Fibroblast of villous mesenchyme (primary cell): ENCODE data around the gene CACNB3. TPM values are rescaled to one million over a fixed set of nuclear protein-coding genes. Genes with fewer than 3 reads are reported as not detected.
"Not testable (repeated sequence)": the region's sequence is repeated elsewhere in the genome, so short reads cannot be mapped to it uniquely, and the experiment has no call there.

ENCODE experiments used
- DNase-seq: peaks from one replicate; pipeline ENCODE4 v3.0.0-alpha.2; 2010; ENCODE audit warnings: low read depth
- H3K4me3 ChIP-seq: 2 replicates; pipeline ENCODE4 v1.5.1; 2011; ENCODE audit warnings: low read depth, mild to moderate bottlenecking, low read length
- CTCF ChIP-seq: IDR thresholded peaks from 2 replicates; pipeline ENCODE4 v1.5.1; 2012; ENCODE audit warnings: low read depth, mild to moderate bottlenecking, low read length; ENCODE audit not compliant: insufficient read depth
- total RNA-seq: library from RNA; depleted of rRNA; stranded (reverse); fragments of >200 nt; gene quantifications from 2 replicates; pipeline ENCODE4 v1.2.3, GENCODE V29; 2012

CACNB3 gene
- total RNA-seq, 1 donor = 29.8 TPM

- DNase-seq = no peak
- no peak for TF ChIP-seq CTCF
- no peak overlapping the region for H3K4me3 ChIP-seq
Measured at GRCh38 chr12:48856379-48856778, 38.1 kb downstream of the CACNB3 start.

GRCh38 chr12:48857278-48857994, 39.1 kb downstream of the CACNB3 start:
- no peak for TF ChIP-seq CTCF
- no peak for DNase-seq
- H3K4me3 ChIP-seq = no peak overlapping the region

GRCh38 chr12:48858043-48858442, 39.7 kb downstream of the CACNB3 start:
- no peak overlapping the region for H3K4me3 ChIP-seq
- TF ChIP-seq CTCF = no peak
- no peak for DNase-seq

GRCh38 chr12:48859607-48860006, 41.3 kb downstream of the CACNB3 start:
- TF ChIP-seq CTCF = no peak
- no peak for DNase-seq

GRCh38 chr12:48860236-48860635, 41.9 kb downstream of the CACNB3 start:
- not testable (repeated sequence) for DNase-seq, H3K4me3 ChIP-seq

More at GRCh38 chr12:48859607-48860006, 41.3 kb downstream of the CACNB3 start:
- H3K4me3 ChIP-seq = no peak overlapping the region

- DNase-seq = no peak
- H3K4me3 ChIP-seq = no peak overlapping the region
- TF ChIP-seq CTCF = no peak
Measured at GRCh38 chr12:48861111-48861510, 42.8 kb downstream of the CACNB3 start.

GRCh38 chr12:48862760-48863159, 44.5 kb downstream of the CACNB3 start:
- no peak for TF ChIP-seq CTCF
- H3K4me3 ChIP-seq = no peak overlapping the region
- no peak for DNase-seq
